ENCODE data around the gene GUCA1C. TPM values are rescaled to one million over a fixed set of nuclear protein-coding genes. Genes with fewer than 3 reads are reported as not detected.

GUCA1C gene
- polyA plus RNA-seq, 2 of the 4 experiments (the other 2 are of a cell fraction), result not detected

GRCh38 chr3:108897883-108898282, 55.8 kb downstream of the GUCA1C start:
- no peak for DNase-seq (ENCODE audit: low read depth in 1 of 2, low spot score in 1 of 2)
- no peak overlapping the region for H3K4me2 ChIP-seq
- CTCF ChIA-PET, result interaction anchor here (1.0 to 1.9 kb wide), 2 partner anchors 10 to 17 kb away, joined by 3 to 8 read pairs; no protein-coding TSS in a partner anchor
- no peaks in the 10 kb centered on the region for H3K4me1 ChIP-seq
- ATAC-seq, result no peak
- POLR2A ChIA-PET, result no interaction called here
- H3K4me3 ChIP-seq, result no peak overlapping the region
- no peak overlapping the region for H3K27ac ChIP-seq
- TF ChIP-seq SMC3 (IDR thresholded peaks at IDR 0.05) (no peak), POLR2AphosphoS2 (conservative IDR thresholded peaks at IDR 0.05; ENCODE audit: low read length) (no peak), JUNB (IDR thresholded peaks at IDR 0.05) (no peak), GATA3 (IDR thresholded peaks at IDR 0.05; ENCODE audit: borderline replicate concordance) (no peak), ESRRA (IDR thresholded peaks at IDR 0.05; ENCODE audit: borderline replicate concordance, low read length) (no peak)
- no peak for FAIRE-seq
- WGBS (ENCODE audit: missing lambda C conversion rate), result 81% methylated on average over 3 of the region's 3 CpGs
- H3K9me3 ChIP-seq, result no peaks in the 10 kb centered on the region

GRCh38 chr3:108894981-108895380, 58.7 kb downstream of the GUCA1C start:
- DNase-seq (ENCODE audit: low read depth in 1 of 2, low spot score in 1 of 2) (no peak), ATAC-seq (no peak), FAIRE-seq (no peak)
- no peak for TF ChIP-seq KDM1A (IDR thresholded peaks at IDR 0.05; ENCODE audit: low read depth)
- Histone ChIP-seq H3K27ac (no peak overlapping the region), H3K4me3 (no peak overlapping the region), H3K9me3 (no peaks in the 10 kb centered on the region), H3K4me1 (no peaks in the 10 kb centered on the region), H3K4me2 (no peak overlapping the region)
- 37% methylated on average over 5 of the region's 5 CpGs for WGBS (ENCODE audit: missing lambda C conversion rate)
- CTCF ChIA-PET, result interaction anchor here (1.9 kb wide), 1 partner anchor 20 kb away, joined by 9 read pairs; no protein-coding TSS in a partner anchor
- POLR2A ChIA-PET, result no interaction called here

- H3K9me3 ChIP-seq, result no peaks in the 10 kb centered on the region
- no peak overlapping the region for H3K4me3 ChIP-seq
- ChIA-PET CTCF (no interaction called here), POLR2A (no interaction called here)
- ATAC-seq, result no peak
- no peak for DNase-seq (ENCODE audit: low read depth in 1 of 2, low spot score in 1 of 2)
- no peak overlapping the region for H3K4me2 ChIP-seq
- no peak overlapping the region for H3K27ac ChIP-seq
- no peaks in the 10 kb centered on the region for H3K4me1 ChIP-seq
- FAIRE-seq, result no peak
- no peak for TF ChIP-seq FOXS1 (CRISPR knock-in tag; IDR thresholded peaks at IDR 0.05)
- no peak for TF ChIP-seq BCL3 (IDR thresholded peaks at IDR 0.05)
- no peak for TF ChIP-seq USF2 (IDR thresholded peaks at IDR 0.05)
- no peak for TF ChIP-seq POLR2AphosphoS2 (conservative IDR thresholded peaks at IDR 0.05; ENCODE audit: low read length)
- 17% methylated on average over 3 of the region's 3 CpGs for WGBS (ENCODE audit: missing lambda C conversion rate)
Measured at GRCh38 chr3:108891833-108892232, 61.8 kb downstream of the GUCA1C start.

GRCh38 chr3:108887777-108888176, 65.9 kb downstream of the GUCA1C start:
- TF ChIP-seq MAZ (IDR thresholded peaks at IDR 0.05; ENCODE audit: borderline replicate concordance, low read depth, low read length), result no peak
- TF ChIP-seq ZSCAN20 (CRISPR knock-in tag; IDR thresholded peaks at IDR 0.05), result no peak
- no peak for TF ChIP-seq RNF2 (IDR thresholded peaks at IDR 0.05; ENCODE audit: borderline replicate concordance, low read depth)
- no peak for TF ChIP-seq JUN (IDR thresholded peaks at IDR 0.05)
- no peak for TF ChIP-seq ZC3H11A (IDR thresholded peaks at IDR 0.05)
- no peak for TF ChIP-seq KDM1A (IDR thresholded peaks at IDR 0.05; ENCODE audit: low read depth)
- TF ChIP-seq ELK1 (IDR thresholded peaks at IDR 0.05; ENCODE audit: low read depth, low read length), result no peak
- TF ChIP-seq NR3C1 (IDR thresholded peaks at IDR 0.05), result no peak
- TF ChIP-seq RARB (CRISPR knock-in tag; IDR thresholded peaks at IDR 0.05), result no peak
- TF ChIP-seq HOXB5 (CRISPR knock-in tag; IDR thresholded peaks at IDR 0.05), result no peak
- TF ChIP-seq RCOR1 (IDR thresholded peaks at IDR 0.05; ENCODE audit: low read depth, low read length), result no peak
- TF ChIP-seq BHLHE40 (IDR thresholded peaks at IDR 0.05; ENCODE audit: low read depth, low read length), result no peak
- TF ChIP-seq MAFK (IDR thresholded peaks at IDR 0.05; ENCODE audit: partially characterized antibody), result no peak
- TF ChIP-seq JUNB (IDR thresholded peaks at IDR 0.05), result no peak
- TF ChIP-seq MYC (IDR thresholded peaks at IDR 0.05; ENCODE audit: borderline replicate concordance, low read length), result no peak
- TF ChIP-seq E2F6 (IDR thresholded peaks at IDR 0.05; ENCODE audit: borderline replicate concordance, low read depth), result no peak
- TF ChIP-seq HMGXB4 (CRISPR knock-in tag; IDR thresholded peaks at IDR 0.05; ENCODE audit: borderline replicate concordance), result no peak
- no peak for TF ChIP-seq HEYL (CRISPR knock-in tag; IDR thresholded peaks at IDR 0.05)
- no peak for TF ChIP-seq CEBPB (IDR thresholded peaks at IDR 0.05)
- Histone ChIP-seq H3K9me3 (no peaks in the 10 kb centered on the region), H3K4me3 (no peak overlapping the region), H3K27ac (no peak overlapping the region), H3K4me1 (no peaks in the 10 kb centered on the region), H3K4me2 (no peak overlapping the region)
- 53% methylated on average over 2 of the region's 2 CpGs for WGBS (ENCODE audit: missing lambda C conversion rate)
- DNase-seq (ENCODE audit: low read depth in 1 of 2, low spot score in 1 of 2) (no peak), FAIRE-seq (no peak), ATAC-seq (no peak)
- POLR2A ChIA-PET, result no interaction called here
- CTCF ChIA-PET, result interaction anchor here (1.1 kb wide), 1 partner anchor 9 kb away, joined by 3 read pairs; no protein-coding TSS in a partner anchor

All from A549 (cell line).